NB4 (cell line): Measurements from ENCODE around the gene PLXNA2.

Experiments
- POLR2A ChIP-seq: IDR thresholded peaks from 2 replicates; pipeline ENCODE4 v1.6.1; 2011; ENCODE audit warnings: mild to moderate bottlenecking; ENCODE audit not compliant: insufficient read length; ENCODE audit errors: extremely low read depth
- TF ChIP-seq, protein P1 (sequence below): IDR thresholded peaks from one replicate; pipeline ENCODE4 v1.5.1; 2012; ENCODE audit warnings: low read depth, low read length

- TF ChIP-seq POLR2A: no peak
- TF ChIP-seq, protein P1, sequence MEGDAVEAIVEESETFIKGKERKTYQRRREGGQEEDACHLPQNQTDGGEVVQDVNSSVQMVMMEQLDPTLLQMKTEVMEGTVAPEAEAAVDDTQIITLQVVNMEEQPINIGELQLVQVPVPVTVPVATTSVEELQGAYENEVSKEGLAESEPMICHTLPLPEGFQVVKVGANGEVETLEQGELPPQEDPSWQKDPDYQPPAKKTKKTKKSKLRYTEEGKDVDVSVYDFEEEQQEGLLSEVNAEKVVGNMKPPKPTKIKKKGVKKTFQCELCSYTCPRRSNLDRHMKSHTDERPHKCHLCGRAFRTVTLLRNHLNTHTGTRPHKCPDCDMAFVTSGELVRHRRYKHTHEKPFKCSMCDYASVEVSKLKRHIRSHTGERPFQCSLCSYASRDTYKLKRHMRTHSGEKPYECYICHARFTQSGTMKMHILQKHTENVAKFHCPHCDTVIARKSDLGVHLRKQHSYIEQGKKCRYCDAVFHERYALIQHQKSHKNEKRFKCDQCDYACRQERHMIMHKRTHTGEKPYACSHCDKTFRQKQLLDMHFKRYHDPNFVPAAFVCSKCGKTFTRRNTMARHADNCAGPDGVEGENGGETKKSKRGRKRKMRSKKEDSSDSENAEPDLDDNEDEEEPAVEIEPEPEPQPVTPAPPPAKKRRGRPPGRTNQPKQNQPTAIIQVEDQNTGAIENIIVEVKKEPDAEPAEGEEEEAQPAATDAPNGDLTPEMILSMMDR: no peak
Observed at GRCh38 chr1:208059409-208060001, 184.7 kb downstream of the PLXNA2 start.
